Measurements from ENCODE around the gene CLIP3.

CLIP3 gene

GRCh38 chr19:36028313-36029041 is 4.2 kb downstream of the CLIP3 start:
- H3K4me3 ChIP-seq (ENCODE audit: low read depth, low read length), result no peak overlapping the region
- TF ChIP-seq, protein P1, sequence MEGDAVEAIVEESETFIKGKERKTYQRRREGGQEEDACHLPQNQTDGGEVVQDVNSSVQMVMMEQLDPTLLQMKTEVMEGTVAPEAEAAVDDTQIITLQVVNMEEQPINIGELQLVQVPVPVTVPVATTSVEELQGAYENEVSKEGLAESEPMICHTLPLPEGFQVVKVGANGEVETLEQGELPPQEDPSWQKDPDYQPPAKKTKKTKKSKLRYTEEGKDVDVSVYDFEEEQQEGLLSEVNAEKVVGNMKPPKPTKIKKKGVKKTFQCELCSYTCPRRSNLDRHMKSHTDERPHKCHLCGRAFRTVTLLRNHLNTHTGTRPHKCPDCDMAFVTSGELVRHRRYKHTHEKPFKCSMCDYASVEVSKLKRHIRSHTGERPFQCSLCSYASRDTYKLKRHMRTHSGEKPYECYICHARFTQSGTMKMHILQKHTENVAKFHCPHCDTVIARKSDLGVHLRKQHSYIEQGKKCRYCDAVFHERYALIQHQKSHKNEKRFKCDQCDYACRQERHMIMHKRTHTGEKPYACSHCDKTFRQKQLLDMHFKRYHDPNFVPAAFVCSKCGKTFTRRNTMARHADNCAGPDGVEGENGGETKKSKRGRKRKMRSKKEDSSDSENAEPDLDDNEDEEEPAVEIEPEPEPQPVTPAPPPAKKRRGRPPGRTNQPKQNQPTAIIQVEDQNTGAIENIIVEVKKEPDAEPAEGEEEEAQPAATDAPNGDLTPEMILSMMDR (IDR thresholded peaks at IDR 0.05; ENCODE audit: low read depth, low read length), result no peak

DNA sequence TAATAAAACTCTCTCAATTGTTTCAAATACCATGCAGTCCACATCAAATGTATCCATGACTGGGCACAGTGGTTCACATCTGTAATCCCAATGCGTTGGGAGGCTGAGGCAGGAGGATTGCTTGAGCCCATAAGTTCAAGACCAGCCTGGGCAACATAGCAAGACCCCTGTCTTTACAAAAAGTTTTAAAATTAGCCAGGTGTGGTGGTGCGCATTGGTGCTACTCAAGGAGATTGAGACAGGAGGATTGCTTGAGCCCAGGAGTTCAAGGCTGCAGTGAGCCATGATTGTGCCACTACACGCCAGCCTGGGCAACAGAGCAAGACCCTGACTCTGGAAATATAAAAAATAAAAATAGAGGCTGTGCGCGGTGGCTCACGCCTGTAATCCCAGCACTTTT is 5.0 kb downstream of the CLIP3 start:
- TF ChIP-seq, protein P1 (IDR thresholded peaks at IDR 0.05; ENCODE audit: low read depth, low read length), result no peak
- H3K4me3 ChIP-seq (ENCODE audit: low read depth, low read length), result no peak overlapping the region

DNA sequence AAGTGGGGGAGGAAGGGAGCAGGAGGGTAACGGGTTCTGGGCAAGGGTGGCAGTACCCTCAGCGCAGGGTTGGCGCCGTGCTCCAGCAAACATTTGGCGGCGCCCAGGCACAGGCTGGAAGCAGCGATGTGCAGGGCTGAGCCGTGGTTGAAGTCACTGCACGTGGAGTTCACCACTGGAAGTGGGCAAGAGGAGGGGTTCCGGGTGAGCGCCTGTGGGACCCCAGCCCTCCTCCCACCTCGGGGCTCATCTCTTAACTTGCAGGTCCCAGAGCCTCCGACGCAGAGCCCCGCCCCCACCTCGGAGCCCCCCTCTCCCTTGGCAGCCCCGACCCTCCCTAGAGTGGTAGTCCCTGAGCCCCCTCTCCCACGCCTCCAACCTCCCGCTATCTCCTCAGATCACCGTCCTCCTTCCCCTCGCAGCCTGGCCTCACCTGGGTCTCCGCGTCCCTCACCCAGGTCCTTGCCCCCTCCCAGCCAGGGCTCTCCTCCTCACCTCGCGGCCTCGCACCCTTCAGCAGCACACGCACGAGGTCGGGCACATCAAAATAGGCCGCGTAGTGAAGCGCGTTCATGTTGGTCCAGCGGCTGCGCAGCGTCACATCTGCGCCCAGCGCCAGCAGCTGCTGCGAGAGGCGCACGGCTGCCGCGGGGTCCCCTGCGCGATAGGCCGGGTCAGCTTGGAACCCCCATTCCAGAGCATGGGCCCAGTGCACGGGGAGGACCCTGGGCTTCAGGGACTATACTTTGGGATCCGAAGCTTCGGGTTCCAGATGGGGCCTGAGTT is 6.4 kb downstream of the CLIP3 start:
- H3K4me3 ChIP-seq (ENCODE audit: low read depth, low read length), result no peak overlapping the region
- TF ChIP-seq, protein P1 (IDR thresholded peaks at IDR 0.05; ENCODE audit: low read depth, low read length), result no peak

- TF ChIP-seq, protein P1 (IDR thresholded peaks at IDR 0.05; ENCODE audit: low read depth, low read length), result no peak
- no peak overlapping the region for H3K4me3 ChIP-seq (ENCODE audit: low read depth, low read length)
These were observed 7.1 kb downstream of the CLIP3 start for GRCh38 chr19:36025541-36025940.

DNA sequence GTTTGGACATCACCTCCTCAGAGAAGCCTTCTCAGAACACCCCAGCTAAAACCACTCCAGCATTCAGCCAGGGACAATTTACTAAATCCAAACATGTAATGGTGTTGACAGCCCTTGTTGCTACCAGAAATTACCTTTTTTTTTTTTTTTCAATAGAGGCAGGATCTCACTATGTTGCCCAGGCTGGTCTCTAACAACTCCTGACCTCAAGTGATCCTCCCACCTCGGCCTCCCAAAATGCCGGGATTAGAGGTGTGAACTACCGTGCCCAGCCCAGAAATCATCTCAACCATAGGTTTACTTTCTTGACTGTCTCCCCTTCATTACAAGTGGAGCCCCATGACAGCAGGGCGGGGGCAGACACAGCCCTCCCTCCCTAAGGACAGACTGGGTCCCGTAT is 9.2 kb downstream of the CLIP3 start:
- no peak overlapping the region for H3K4me3 ChIP-seq (ENCODE audit: low read depth, low read length)
- TF ChIP-seq, protein P1 (IDR thresholded peaks at IDR 0.05; ENCODE audit: low read depth, low read length), result no peak

GRCh38 chr19:36019061-36019670 is 13.5 kb downstream of the CLIP3 start:
- TF ChIP-seq, protein P1 (IDR thresholded peaks at IDR 0.05; ENCODE audit: low read depth, low read length), result no peak
- no peak overlapping the region for H3K4me3 ChIP-seq (ENCODE audit: low read depth, low read length)
